Neural progenitor cell (in vitro differentiated cells): Measurements from ENCODE around the gene CD320. TPM values are rescaled to one million over a fixed set of nuclear protein-coding genes. Genes with fewer than 3 reads are reported as not detected.

ENCODE experiments used
- DNase-seq: peaks from one replicate; pipeline ENCODE4 v3.0.0-alpha.2; 2016; ENCODE audit warnings: low spot score
- H2AFZ ChIP-seq: fragments of 200-600 bp; sonication (generic); replicated peaks from 2 replicates; pipeline ENCODE4 v1.6.1; 2016; ENCODE audit warnings: antibody characterized with exemption
- H3F3A ChIP-seq: fragments of 200-600 bp; sonication (generic); 2 replicates; pipeline ENCODE4 v1.6.1; 2016; ENCODE audit warnings: antibody characterized with exemption, low read depth
- H3K27ac ChIP-seq: fragments of 200-600 bp; sonication (generic); 2 replicates; pipeline ENCODE4 v1.5.1; 2016; ENCODE audit warnings: mild to moderate bottlenecking
- H3K27me3 ChIP-seq: fragments of 200-600 bp; sonication (generic); 2 replicates; pipeline ENCODE4 v1.6.1; 2016; ENCODE audit warnings: mild to moderate bottlenecking, moderate library complexity
- H3K36me3 ChIP-seq: fragments of 200-600 bp; sonication (generic); 2 replicates; pipeline ENCODE4 v1.5.1; 2016
- H3K4me1 ChIP-seq: fragments of 200-600 bp; sonication (generic); 2 replicates; pipeline ENCODE4 v1.6.1; 2016; ENCODE audit warnings: mixed run types
- H3K4me2 ChIP-seq: fragments of 200-600 bp; sonication (generic); 2 replicates; pipeline ENCODE4 v1.6.1; 2016
- H3K4me3 ChIP-seq: fragments of 200-600 bp; sonication (generic); 2 replicates; pipeline ENCODE4 v1.5.1; 2016
- H3K79me2 ChIP-seq: fragments of 200-600 bp; sonication (generic); 2 replicates; pipeline ENCODE4 v1.6.1; 2016; ENCODE audit warnings: low read depth
- H3K9ac ChIP-seq: fragments of 200-600 bp; sonication (generic); 2 replicates; pipeline ENCODE4 v1.6.1; 2016
- H3K9me3 ChIP-seq: fragments of 200-600 bp; sonication (generic); 2 replicates; pipeline ENCODE4 v1.5.1; 2016; ENCODE audit warnings: low read depth
- H4K20me1 ChIP-seq: fragments of 200-600 bp; sonication (generic); 2 replicates; pipeline ENCODE4 v1.6.1; 2016; ENCODE audit warnings: low read depth
- H3K27ac Mint-ChIP-seq: 3 replicates; pipeline ENCODE4 v1.8.0; 2021; ENCODE audit warnings: mixed read lengths
- H3K27me3 Mint-ChIP-seq: 2 replicates; pipeline ENCODE4 v1.8.0; 2022; ENCODE audit warnings: low read depth, mild to moderate bottlenecking, inconsistent platforms, moderate library complexity, mixed read lengths; ENCODE audit not compliant: insufficient read depth
- H3K36me3 Mint-ChIP-seq: 3 replicates; pipeline ENCODE4 v1.8.0; 2021; ENCODE audit warnings: mixed read lengths
- H3K4me1 Mint-ChIP-seq: 3 replicates; pipeline ENCODE4 v1.8.0; 2021; ENCODE audit warnings: mixed read lengths
- H3K4me3 Mint-ChIP-seq: 3 replicates; pipeline ENCODE4 v1.8.0; 2021; ENCODE audit warnings: mild to moderate bottlenecking, moderate library complexity, mixed read lengths
- H3K9me3 Mint-ChIP-seq: 3 replicates; pipeline ENCODE4 v1.8.0; 2020; ENCODE audit warnings: mixed read lengths
- CTCF ChIP-seq: fragments of 200-600 bp; sonication (generic); IDR thresholded peaks from 2 replicates; pipeline ENCODE4 v1.5.1; 2017; ENCODE audit warnings: antibody characterized with exemption, mild to moderate bottlenecking
- EZH2 ChIP-seq: fragments of 200-600 bp; sonication (generic); IDR thresholded peaks from 2 replicates; pipeline ENCODE4 v1.6.1; 2017; ENCODE audit warnings: antibody characterized with exemption, mild to moderate bottlenecking, moderate library complexity
- EZH2phosphoT487 ChIP-seq: fragments of 200-600 bp; sonication (generic); IDR thresholded peaks from 2 replicates; pipeline ENCODE4 v1.6.1; 2017; ENCODE audit warnings: antibody characterized with exemption
- total RNA-seq: library from RNA; depleted of rRNA; stranded (reverse); fragments of >200 nt; gene quantifications from 2 replicates; pipeline ENCODE4 v1.2.3, GENCODE V29; 2015; ENCODE audit warnings: low replicate concordance

The CD320 gene
- total RNA-seq, 1 donor from 2014 or later: 22.4 TPM

DNA sequence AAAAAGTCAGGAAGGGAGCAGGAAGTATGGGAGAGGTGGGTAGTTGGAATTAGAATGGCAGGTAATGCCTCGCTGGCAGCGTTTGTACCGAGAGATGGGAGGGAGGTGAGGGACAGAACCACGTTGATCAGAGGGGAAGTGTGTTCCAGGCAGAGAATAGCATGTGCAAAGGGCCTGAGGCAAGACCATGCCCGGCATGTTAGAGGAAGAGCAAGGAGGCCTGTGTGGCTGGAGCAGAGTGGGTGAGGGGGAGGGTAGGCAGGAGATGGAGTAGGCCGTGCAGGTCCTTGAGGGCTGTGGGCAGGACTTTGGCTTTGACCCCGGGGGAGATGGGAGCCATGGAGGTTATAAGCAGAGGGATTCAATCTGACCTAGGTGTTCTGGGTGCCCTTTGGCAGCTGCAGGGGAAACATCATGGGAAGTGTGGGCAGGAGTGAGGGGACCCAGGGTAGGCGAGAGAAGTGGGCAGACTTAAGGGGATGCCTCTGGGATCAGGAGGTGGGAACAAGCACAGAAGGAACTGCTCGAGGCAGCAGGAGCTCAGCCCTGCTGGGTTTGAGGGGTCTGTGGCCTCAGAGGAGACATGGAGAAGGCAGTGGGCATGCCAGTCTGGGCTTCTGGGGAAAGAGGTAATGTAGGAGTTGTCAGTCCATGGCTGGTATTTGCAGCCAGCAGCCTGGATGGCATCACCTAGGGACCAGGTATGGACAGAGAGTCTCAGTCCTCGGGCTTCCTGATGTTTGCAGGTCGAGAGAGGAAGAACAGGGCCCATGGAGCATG lies 48.8 kb downstream of the CD320 start:
- Histone ChIP-seq H3K27ac (no peak overlapping the region), H3K27me3 (no peaks in the 10 kb centered on the region), H3K9ac (no peak overlapping the region), H3K36me3 (no peaks in the 10 kb centered on the region), H3K79me2 (no peaks in the 10 kb centered on the region), H4K20me1 (no peaks in the 10 kb centered on the region), H3K4me2 (no peak overlapping the region), H3K4me1 (peaks cover 2% of the 10 kb centered on the region), H3K4me3 (no peak overlapping the region), H3F3A (peaks cover 6% of the 10 kb centered on the region), H3K9me3 (no peaks in the 10 kb centered on the region), H2AFZ (no peak overlapping the region)
- peaks cover 14% of the 10 kb centered on the region for H3K36me3 Mint-ChIP-seq
- peaks cover 9% of the 10 kb centered on the region for H3K4me1 Mint-ChIP-seq
- peak overlapping the region; percentile 61 for H3K27ac Mint-ChIP-seq
- H3K4me3 Mint-ChIP-seq: peak overlapping the region; percentile 52
- no peaks in the 10 kb centered on the region for H3K9me3 Mint-ChIP-seq
- DNase-seq: no peak
- H3K27me3 Mint-ChIP-seq: no peaks in the 10 kb centered on the region
- TF ChIP-seq CTCF (no peak), EZH2phosphoT487 (no peak), EZH2 (no peak)

- Mint-ChIP-seq H3K4me1 (peaks cover 12% of the 10 kb centered on the region), H3K27me3 (no peaks in the 10 kb centered on the region), H3K27ac (no peak overlapping the region), H3K9me3 (no peaks in the 10 kb centered on the region), H3K36me3 (peaks cover 14% of the 10 kb centered on the region), H3K4me3 (no peak overlapping the region)
- Histone ChIP-seq H3K36me3 (no peaks in the 10 kb centered on the region), H4K20me1 (no peaks in the 10 kb centered on the region), H3K79me2 (no peaks in the 10 kb centered on the region), H3K9me3 (no peaks in the 10 kb centered on the region), H2AFZ (no peak overlapping the region), H3K27ac (no peak overlapping the region), H3K4me2 (no peak overlapping the region), H3K4me1 (peaks cover 2% of the 10 kb centered on the region), H3F3A (peaks cover 5% of the 10 kb centered on the region), H3K4me3 (no peak overlapping the region), H3K9ac (no peak overlapping the region), H3K27me3 (no peaks in the 10 kb centered on the region)
- no peak for DNase-seq
- TF ChIP-seq EZH2phosphoT487 (no peak), CTCF (no peak), EZH2 (no peak)
Measured at GRCh38 chr19:8257052-8257443, 51.1 kb downstream of the CD320 start.

DNA sequence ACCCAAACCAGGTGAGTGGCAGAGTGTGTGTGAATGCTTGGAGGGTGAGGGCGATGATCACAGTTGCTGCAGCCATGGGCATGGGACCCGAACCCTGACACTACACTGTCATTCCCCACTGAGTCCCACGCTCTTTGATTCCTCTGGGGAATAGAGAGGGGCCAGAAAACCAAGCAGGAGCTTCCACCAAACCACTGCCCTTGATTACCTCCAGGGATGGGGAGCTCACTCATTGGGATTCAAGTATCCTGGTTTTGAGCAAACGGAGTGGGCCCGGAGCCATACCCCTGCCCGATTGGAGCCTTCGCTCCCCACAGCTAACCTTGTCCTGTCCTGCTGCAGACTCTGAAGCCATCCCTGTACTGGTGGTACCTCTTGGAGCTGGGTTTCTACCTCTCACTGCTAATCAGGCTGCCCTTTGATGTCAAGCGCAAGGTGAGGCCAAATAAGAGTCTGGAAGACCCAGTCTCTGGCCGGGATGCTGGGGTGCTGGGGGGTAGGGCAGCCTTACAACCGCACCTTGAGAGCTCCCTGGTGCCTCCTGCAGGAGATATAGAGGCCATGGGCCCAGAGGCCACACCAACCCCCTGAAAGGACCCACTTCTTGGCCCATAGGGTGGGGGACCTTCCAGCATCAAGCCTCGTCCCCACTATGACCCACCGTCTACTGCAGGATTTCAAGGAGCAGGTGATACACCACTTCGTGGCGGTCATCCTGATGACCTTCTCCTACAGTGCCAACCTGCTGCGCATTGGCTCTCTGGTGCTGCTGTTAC lies 51.7 kb downstream of the CD320 start:
- Histone ChIP-seq H3K79me2 (no peaks in the 10 kb centered on the region), H3K4me1 (peaks cover 2% of the 10 kb centered on the region), H3K4me2 (no peak overlapping the region), H2AFZ (no peak overlapping the region), H3K9ac (no peak overlapping the region), H4K20me1 (no peaks in the 10 kb centered on the region), H3K9me3 (no peaks in the 10 kb centered on the region), H3K27me3 (no peaks in the 10 kb centered on the region), H3K27ac (no peak overlapping the region), H3F3A (peaks cover 5% of the 10 kb centered on the region), H3K4me3 (no peak overlapping the region), H3K36me3 (no peaks in the 10 kb centered on the region)
- no peak for TF ChIP-seq EZH2phosphoT487
- TF ChIP-seq EZH2: no peak
- TF ChIP-seq CTCF: no peak
- no peak overlapping the region for H3K4me3 Mint-ChIP-seq
- H3K4me1 Mint-ChIP-seq: peaks cover 12% of the 10 kb centered on the region
- no peak for DNase-seq
- no peaks in the 10 kb centered on the region for H3K9me3 Mint-ChIP-seq
- peaks cover 14% of the 10 kb centered on the region for H3K36me3 Mint-ChIP-seq
- no peak overlapping the region for H3K27ac Mint-ChIP-seq
- H3K27me3 Mint-ChIP-seq: no peaks in the 10 kb centered on the region
